RWPE2 (cell line): ENCODE results near the gene SLC17A9.

ENCODE experiments used
- ATAC-seq: fragments of 200-7000 bp; cut with Tn5 transposase; 3 replicates; pipeline ENCODE4 v1.9.1; 2021; ENCODE audit warnings: low read depth
- DNase-seq: peaks from one replicate; pipeline ENCODE4 v3.0.0-alpha.2; 2020; ENCODE audit warnings: low spot score
- H3K27ac ChIP-seq: fragments of 450-650 bp; 2 replicates; pipeline ENCODE4 v1.5.1; 2017; ENCODE audit warnings: mild to moderate bottlenecking; ENCODE audit not compliant: poor library complexity, severe bottlenecking
- H3K27me3 ChIP-seq: fragments of 250-450 bp; sonication (Bioruptor Pico); 2 replicates; pipeline ENCODE4 v1.5.1; 2021; ENCODE audit warnings: mild to moderate bottlenecking, moderate library complexity; ENCODE audit not compliant: insufficient read depth, poor library complexity, severe bottlenecking
- H3K36me3 ChIP-seq: fragments of 250-450 bp; sonication (Bioruptor Pico); 2 replicates; pipeline ENCODE4 v1.5.1; 2020; ENCODE audit warnings: low read depth, mild to moderate bottlenecking, moderate library complexity
- H3K4me1 ChIP-seq: fragments of 250-450 bp; sonication (Bioruptor Pico); 2 replicates; pipeline ENCODE4 v1.5.1; 2021; ENCODE audit warnings: mild to moderate bottlenecking, moderate library complexity; ENCODE audit not compliant: insufficient read depth, poor library complexity, severe bottlenecking
- H3K4me3 ChIP-seq: fragments of 250-450 bp; sonication (Bioruptor Pico); 2 replicates; pipeline ENCODE4 v1.5.1; 2021; ENCODE audit warnings: mild to moderate bottlenecking, moderate library complexity; ENCODE audit not compliant: severe bottlenecking
- H3K9me3 ChIP-seq: fragments of 250-450 bp; sonication (Bioruptor Pico); 2 replicates; pipeline ENCODE4 v1.5.1; 2021; ENCODE audit warnings: mild to moderate bottlenecking, moderate library complexity; ENCODE audit not compliant: severe bottlenecking
- CTCF ChIP-seq: fragments of 450-650 bp; IDR thresholded peaks from one replicate; pipeline ENCODE4 v1.5.1; 2017; ENCODE audit warnings: mild to moderate bottlenecking, moderate library complexity; ENCODE audit not compliant: poor library complexity, severe bottlenecking

SLC17A9 gene

GRCh38 chr20:62906647-62907375, 45.7 kb upstream of the SLC17A9 start:
- no peak for ATAC-seq
- H3K27ac ChIP-seq = no peak overlapping the region
- peaks cover 100% of the 10 kb centered on the region for H3K36me3 ChIP-seq

GRCh38 chr20:62907384-62908317, 44.9 kb upstream of the SLC17A9 start:
- H3K4me3 ChIP-seq = no peak overlapping the region
- H3K4me1 ChIP-seq = no peaks in the 10 kb centered on the region
- DNase-seq (peak; percentile 79), ATAC-seq (no peak)
- no peak overlapping the region for H3K27ac ChIP-seq
- no peaks in the 10 kb centered on the region for H3K9me3 ChIP-seq
- TF ChIP-seq CTCF = peak; percentile 78
- peaks cover 100% of the 10 kb centered on the region for H3K36me3 ChIP-seq
- H3K27me3 ChIP-seq = no peaks in the 10 kb centered on the region

More at GRCh38 chr20:62906647-62907375, 45.7 kb upstream of the SLC17A9 start:
- no peaks in the 10 kb centered on the region for H3K27me3 ChIP-seq
- no peaks in the 10 kb centered on the region for H3K9me3 ChIP-seq
- no peak for TF ChIP-seq CTCF
- H3K4me3 ChIP-seq = no peak overlapping the region
- DNase-seq = peak; percentile 73
- H3K4me1 ChIP-seq = no peaks in the 10 kb centered on the region

GRCh38 chr20:62908971-62909791, 43.3 kb upstream of the SLC17A9 start:
- no peak for ATAC-seq
- Histone ChIP-seq H3K27me3 (no peaks in the 10 kb centered on the region), H3K27ac (no peak overlapping the region), H3K9me3 (no peaks in the 10 kb centered on the region), H3K4me3 (no peak overlapping the region), H3K36me3 (peaks cover 100% of the 10 kb centered on the region), H3K4me1 (no peaks in the 10 kb centered on the region)
- no peak for TF ChIP-seq CTCF
- DNase-seq = peak; percentile 78

- Histone ChIP-seq H3K9me3 (no peaks in the 10 kb centered on the region), H3K36me3 (peaks cover 100% of the 10 kb centered on the region), H3K4me1 (no peaks in the 10 kb centered on the region), H3K27me3 (no peaks in the 10 kb centered on the region), H3K27ac (no peak overlapping the region), H3K4me3 (no peak overlapping the region)
- DNase-seq = peak; percentile 77
- no peak for TF ChIP-seq CTCF
- no peak for ATAC-seq
Measured at GRCh38 chr20:62910217-62910766, 42.2 kb upstream of the SLC17A9 start.
